Measurements from ENCODE around the gene UBR3.

Gene UBR3

GRCh38 chr2:170076189-170076588 is 248.9 kb downstream of the UBR3 start:
- TF ChIP-seq YY1 (IDR thresholded peaks at IDR 0.05; ENCODE audit: insufficient read depth, insufficient read length): no peak
- TF ChIP-seq SUZ12 (IDR thresholded peaks at IDR 0.05; ENCODE audit: extremely low read depth, insufficient read depth, insufficient read length): no peak
- no peak for TF ChIP-seq ZNF274 (IDR thresholded peaks at IDR 0.05; ENCODE audit: low read depth, low read length)
- no peak for DNase-seq (ENCODE audit: low read depth, low spot score)
- Histone ChIP-seq H3K36me3 (ENCODE audit: insufficient read depth, insufficient read length, low read length) (no peaks in the 10 kb centered on the region), H3K4me1 (ENCODE audit: insufficient read depth, insufficient read length) (no peaks in the 10 kb centered on the region), H3K9ac (ENCODE audit: insufficient read length, low read depth) (no peak overlapping the region), H3K9me3 (ENCODE audit: insufficient read depth, low read length) (peaks cover 6% of the 10 kb centered on the region; the same call in 1 of the 2 replicates), H3K4me3 (ENCODE audit: insufficient read length, low read depth) (no peak overlapping the region), H3K27me3 (ENCODE audit: insufficient read depth, insufficient read length) (no peaks in the 10 kb centered on the region)

DNA sequence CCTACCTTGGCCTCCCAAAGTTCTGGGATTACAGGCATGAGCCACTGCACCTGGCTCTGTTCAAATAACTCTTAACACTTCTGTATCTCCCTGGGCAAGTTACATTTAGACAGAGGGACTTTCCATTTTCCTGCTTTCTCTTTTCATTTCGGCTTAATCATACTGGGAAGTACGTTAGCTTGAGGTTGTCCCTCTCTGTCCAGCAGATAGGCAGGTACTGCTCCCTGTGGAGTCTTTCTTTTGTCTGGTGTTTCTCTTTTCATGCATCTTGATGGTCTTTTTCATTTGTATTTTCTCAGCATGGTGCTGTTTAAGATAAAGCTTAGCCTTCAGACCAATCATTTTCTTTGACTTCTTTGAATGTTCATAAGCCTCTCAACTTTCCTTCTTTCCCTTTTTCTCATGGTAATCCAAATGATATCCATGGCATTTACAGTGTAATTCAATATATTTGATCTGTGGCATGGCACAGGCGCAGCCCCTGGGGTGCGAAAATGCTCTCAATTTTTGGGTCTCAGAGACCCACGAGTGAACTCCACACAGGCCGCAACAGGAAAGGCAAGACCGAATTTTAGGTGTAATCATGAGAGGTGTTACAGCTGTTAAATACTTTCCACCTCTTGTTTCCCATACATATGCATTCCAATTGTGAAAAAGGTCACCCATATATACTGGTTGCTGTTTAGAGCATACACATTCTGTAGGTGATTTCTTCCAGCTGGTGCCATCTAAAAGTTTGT is 250.7 kb downstream of the UBR3 start:
- DNase-seq (ENCODE audit: low read depth, low spot score): peak; percentile 39
- H3K4me1 ChIP-seq (ENCODE audit: insufficient read depth, insufficient read length): no peaks in the 10 kb centered on the region
- H3K9ac ChIP-seq (ENCODE audit: insufficient read length, low read depth): no peak overlapping the region
- H3K4me3 ChIP-seq (ENCODE audit: insufficient read length, low read depth): no peak overlapping the region
- H3K27me3 ChIP-seq (ENCODE audit: insufficient read depth, insufficient read length): no peaks in the 10 kb centered on the region
- H3K36me3 ChIP-seq (ENCODE audit: insufficient read depth, insufficient read length, low read length): no peaks in the 10 kb centered on the region
- TF ChIP-seq ZNF274 (IDR thresholded peaks at IDR 0.05; ENCODE audit: low read depth, low read length) (no peak), SUZ12 (IDR thresholded peaks at IDR 0.05; ENCODE audit: extremely low read depth, insufficient read depth, insufficient read length) (no peak), YY1 (IDR thresholded peaks at IDR 0.05; ENCODE audit: insufficient read depth, insufficient read length) (no peak)
- H3K9me3 ChIP-seq (ENCODE audit: insufficient read depth, low read length): no peaks in the 10 kb centered on the region

GRCh38 chr2:170084820-170085491 is 257.7 kb downstream of the UBR3 start:
- Histone ChIP-seq H3K9me3 (ENCODE audit: insufficient read depth, low read length) (no peaks in the 10 kb centered on the region), H3K4me3 (ENCODE audit: insufficient read length, low read depth) (no peak overlapping the region), H3K36me3 (ENCODE audit: insufficient read depth, insufficient read length, low read length) (no peaks in the 10 kb centered on the region), H3K4me1 (ENCODE audit: insufficient read depth, insufficient read length) (no peaks in the 10 kb centered on the region), H3K9ac (ENCODE audit: insufficient read length, low read depth) (no peak overlapping the region), H3K27me3 (ENCODE audit: insufficient read depth, insufficient read length) (no peaks in the 10 kb centered on the region)
- no peak for TF ChIP-seq YY1 (IDR thresholded peaks at IDR 0.05; ENCODE audit: insufficient read depth, insufficient read length)
- no peak for TF ChIP-seq SUZ12 (IDR thresholded peaks at IDR 0.05; ENCODE audit: extremely low read depth, insufficient read depth, insufficient read length)
- no peak for TF ChIP-seq ZNF274 (IDR thresholded peaks at IDR 0.05; ENCODE audit: low read depth, low read length)
- DNase-seq (ENCODE audit: low read depth, low spot score): no peak

GRCh38 chr2:170086117-170086688 is 258.9 kb downstream of the UBR3 start:
- no peak for TF ChIP-seq ZNF274 (IDR thresholded peaks at IDR 0.05; ENCODE audit: low read depth, low read length)
- TF ChIP-seq YY1 (IDR thresholded peaks at IDR 0.05; ENCODE audit: insufficient read depth, insufficient read length): no peak
- no peak for TF ChIP-seq SUZ12 (IDR thresholded peaks at IDR 0.05; ENCODE audit: extremely low read depth, insufficient read depth, insufficient read length)
- H3K4me1 ChIP-seq (ENCODE audit: insufficient read depth, insufficient read length): no peaks in the 10 kb centered on the region
- H3K36me3 ChIP-seq (ENCODE audit: insufficient read depth, insufficient read length, low read length): no peaks in the 10 kb centered on the region
- no peaks in the 10 kb centered on the region for H3K27me3 ChIP-seq (ENCODE audit: insufficient read depth, insufficient read length)
- no peak overlapping the region for H3K4me3 ChIP-seq (ENCODE audit: insufficient read length, low read depth)
- H3K9ac ChIP-seq (ENCODE audit: insufficient read length, low read depth): no peak overlapping the region
- no peak for DNase-seq (ENCODE audit: low read depth, low spot score)
- H3K9me3 ChIP-seq (ENCODE audit: insufficient read depth, low read length): peaks cover under 1% of the 10 kb centered on the region

DNA sequence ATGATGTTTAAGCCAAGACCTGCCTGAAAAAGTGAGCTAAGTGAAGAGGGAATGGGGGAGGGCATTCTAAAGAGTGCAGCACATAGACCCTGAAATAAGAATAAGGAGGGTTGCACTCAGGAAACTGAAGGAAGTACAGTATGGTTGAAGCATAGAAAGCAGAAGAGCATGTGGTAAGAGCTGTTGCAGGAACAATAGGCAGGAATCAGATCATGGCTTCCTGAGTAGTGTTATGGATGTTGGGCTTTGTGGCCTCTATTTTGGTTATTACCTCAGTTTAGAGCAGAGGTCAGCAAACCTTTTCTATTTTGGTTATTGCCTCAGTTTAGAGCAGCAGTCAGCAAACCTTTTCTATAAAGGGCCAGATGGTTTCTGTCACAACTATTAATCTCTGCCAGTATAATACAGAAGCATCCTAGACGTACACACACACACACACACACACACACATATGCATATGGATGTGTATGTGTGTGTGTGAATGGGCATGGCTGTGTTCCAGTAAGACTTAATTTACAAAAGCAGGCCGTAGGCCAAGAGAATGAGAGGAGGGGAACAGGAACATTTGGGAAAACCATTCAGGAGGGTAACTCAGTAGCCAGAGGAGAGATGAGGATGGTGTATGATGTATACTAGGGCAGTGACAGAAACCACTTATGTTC is 259.6 kb downstream of the UBR3 start:
- Histone ChIP-seq H3K9me3 (ENCODE audit: insufficient read depth, low read length) (peaks cover 8% of the 10 kb centered on the region), H3K36me3 (ENCODE audit: insufficient read depth, insufficient read length, low read length) (no peaks in the 10 kb centered on the region), H3K27me3 (ENCODE audit: insufficient read depth, insufficient read length) (no peaks in the 10 kb centered on the region), H3K9ac (ENCODE audit: insufficient read length, low read depth) (no peak overlapping the region), H3K4me1 (ENCODE audit: insufficient read depth, insufficient read length) (no peaks in the 10 kb centered on the region), H3K4me3 (ENCODE audit: insufficient read length, low read depth) (no peak overlapping the region)
- no peak for TF ChIP-seq ZNF274 (IDR thresholded peaks at IDR 0.05; ENCODE audit: low read depth, low read length)
- TF ChIP-seq SUZ12 (IDR thresholded peaks at IDR 0.05; ENCODE audit: extremely low read depth, insufficient read depth, insufficient read length): no peak
- no peak for TF ChIP-seq YY1 (IDR thresholded peaks at IDR 0.05; ENCODE audit: insufficient read depth, insufficient read length)
- DNase-seq (ENCODE audit: low read depth, low spot score): no peak

GRCh38 chr2:170087413-170087793 is 260.1 kb downstream of the UBR3 start:
- H3K9me3 ChIP-seq (ENCODE audit: insufficient read depth, low read length): peaks cover 13% of the 10 kb centered on the region
- H3K9ac ChIP-seq (ENCODE audit: insufficient read length, low read depth): no peak overlapping the region
- DNase-seq (ENCODE audit: low read depth, low spot score): no peak
- H3K4me1 ChIP-seq (ENCODE audit: insufficient read depth, insufficient read length): no peaks in the 10 kb centered on the region
- H3K27me3 ChIP-seq (ENCODE audit: insufficient read depth, insufficient read length): no peaks in the 10 kb centered on the region
- TF ChIP-seq SUZ12 (IDR thresholded peaks at IDR 0.05; ENCODE audit: extremely low read depth, insufficient read depth, insufficient read length) (no peak), YY1 (IDR thresholded peaks at IDR 0.05; ENCODE audit: insufficient read depth, insufficient read length) (no peak), ZNF274 (IDR thresholded peaks at IDR 0.05; ENCODE audit: low read depth, low read length) (no peak)
- H3K36me3 ChIP-seq (ENCODE audit: insufficient read depth, insufficient read length, low read length): no peaks in the 10 kb centered on the region
- no peak overlapping the region for H3K4me3 ChIP-seq (ENCODE audit: insufficient read length, low read depth)

- H3K4me3 ChIP-seq (ENCODE audit: insufficient read length, low read depth): no peak overlapping the region
- H3K36me3 ChIP-seq (ENCODE audit: insufficient read depth, insufficient read length, low read length): no peaks in the 10 kb centered on the region
- no peak overlapping the region for H3K9ac ChIP-seq (ENCODE audit: insufficient read length, low read depth)
- no peak for DNase-seq (ENCODE audit: low read depth, low spot score)
- H3K27me3 ChIP-seq (ENCODE audit: insufficient read depth, insufficient read length): no peaks in the 10 kb centered on the region
- peaks cover 20% of the 10 kb centered on the region for H3K9me3 ChIP-seq (ENCODE audit: insufficient read depth, low read length)
- no peaks in the 10 kb centered on the region for H3K4me1 ChIP-seq (ENCODE audit: insufficient read depth, insufficient read length)
- TF ChIP-seq ZNF274 (IDR thresholded peaks at IDR 0.05; ENCODE audit: low read depth, low read length): no peak
- no peak for TF ChIP-seq YY1 (IDR thresholded peaks at IDR 0.05; ENCODE audit: insufficient read depth, insufficient read length)
- TF ChIP-seq SUZ12 (IDR thresholded peaks at IDR 0.05; ENCODE audit: extremely low read depth, insufficient read depth, insufficient read length): no peak
Observed at GRCh38 chr2:170088776-170089175, 261.5 kb downstream of the UBR3 start.

Measured in NT2/D1 (cell line).